Measurements from ENCODE around the gene CCDC194. TPM values are rescaled to one million over a fixed set of nuclear protein-coding genes. Genes with fewer than 3 reads are reported as not detected.

The CCDC194 gene
- total and polyA plus RNA-seq, 2 of the 13 experiments (the other 11 are each of a cell fraction or from before 2014, with no cell fraction given): 0.13 to 0.21 TPM

DNA sequence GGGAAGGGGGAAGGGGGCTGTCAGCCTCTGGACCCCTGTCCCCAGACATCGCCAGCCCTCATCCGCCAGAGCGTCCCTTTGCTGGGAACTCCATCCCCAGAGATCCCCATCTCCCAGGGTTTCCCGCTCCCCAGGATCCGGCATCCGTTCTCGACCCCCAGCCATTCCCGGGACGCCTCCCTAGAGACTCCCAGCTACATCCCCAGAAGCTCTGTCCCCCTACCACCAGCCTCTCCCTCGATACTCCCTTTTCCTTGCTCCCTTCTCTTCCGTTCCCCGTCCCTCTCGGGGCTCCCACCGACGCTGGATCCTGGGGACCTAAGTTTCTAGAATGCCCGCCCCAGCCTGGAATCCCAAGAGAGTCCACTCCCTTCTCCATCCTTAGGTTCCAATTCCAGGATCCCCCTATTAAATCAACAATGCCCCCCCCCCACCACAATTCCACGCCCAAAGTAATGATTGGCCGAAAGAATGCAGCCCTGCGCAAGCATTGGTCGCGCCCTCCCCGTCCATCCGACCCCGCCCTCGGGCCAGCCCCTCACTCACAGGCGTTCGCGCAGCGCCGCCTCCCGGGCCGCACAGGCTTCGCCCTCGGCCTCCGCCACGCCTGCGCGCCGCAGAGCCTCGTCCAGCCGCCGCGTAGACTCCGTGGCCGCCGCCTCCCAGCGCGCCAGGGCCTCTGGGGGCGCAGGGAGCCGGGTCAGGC lies 3.2 kb downstream of the CCDC194 start (continued):
- TF ChIP-seq, protein P1, sequence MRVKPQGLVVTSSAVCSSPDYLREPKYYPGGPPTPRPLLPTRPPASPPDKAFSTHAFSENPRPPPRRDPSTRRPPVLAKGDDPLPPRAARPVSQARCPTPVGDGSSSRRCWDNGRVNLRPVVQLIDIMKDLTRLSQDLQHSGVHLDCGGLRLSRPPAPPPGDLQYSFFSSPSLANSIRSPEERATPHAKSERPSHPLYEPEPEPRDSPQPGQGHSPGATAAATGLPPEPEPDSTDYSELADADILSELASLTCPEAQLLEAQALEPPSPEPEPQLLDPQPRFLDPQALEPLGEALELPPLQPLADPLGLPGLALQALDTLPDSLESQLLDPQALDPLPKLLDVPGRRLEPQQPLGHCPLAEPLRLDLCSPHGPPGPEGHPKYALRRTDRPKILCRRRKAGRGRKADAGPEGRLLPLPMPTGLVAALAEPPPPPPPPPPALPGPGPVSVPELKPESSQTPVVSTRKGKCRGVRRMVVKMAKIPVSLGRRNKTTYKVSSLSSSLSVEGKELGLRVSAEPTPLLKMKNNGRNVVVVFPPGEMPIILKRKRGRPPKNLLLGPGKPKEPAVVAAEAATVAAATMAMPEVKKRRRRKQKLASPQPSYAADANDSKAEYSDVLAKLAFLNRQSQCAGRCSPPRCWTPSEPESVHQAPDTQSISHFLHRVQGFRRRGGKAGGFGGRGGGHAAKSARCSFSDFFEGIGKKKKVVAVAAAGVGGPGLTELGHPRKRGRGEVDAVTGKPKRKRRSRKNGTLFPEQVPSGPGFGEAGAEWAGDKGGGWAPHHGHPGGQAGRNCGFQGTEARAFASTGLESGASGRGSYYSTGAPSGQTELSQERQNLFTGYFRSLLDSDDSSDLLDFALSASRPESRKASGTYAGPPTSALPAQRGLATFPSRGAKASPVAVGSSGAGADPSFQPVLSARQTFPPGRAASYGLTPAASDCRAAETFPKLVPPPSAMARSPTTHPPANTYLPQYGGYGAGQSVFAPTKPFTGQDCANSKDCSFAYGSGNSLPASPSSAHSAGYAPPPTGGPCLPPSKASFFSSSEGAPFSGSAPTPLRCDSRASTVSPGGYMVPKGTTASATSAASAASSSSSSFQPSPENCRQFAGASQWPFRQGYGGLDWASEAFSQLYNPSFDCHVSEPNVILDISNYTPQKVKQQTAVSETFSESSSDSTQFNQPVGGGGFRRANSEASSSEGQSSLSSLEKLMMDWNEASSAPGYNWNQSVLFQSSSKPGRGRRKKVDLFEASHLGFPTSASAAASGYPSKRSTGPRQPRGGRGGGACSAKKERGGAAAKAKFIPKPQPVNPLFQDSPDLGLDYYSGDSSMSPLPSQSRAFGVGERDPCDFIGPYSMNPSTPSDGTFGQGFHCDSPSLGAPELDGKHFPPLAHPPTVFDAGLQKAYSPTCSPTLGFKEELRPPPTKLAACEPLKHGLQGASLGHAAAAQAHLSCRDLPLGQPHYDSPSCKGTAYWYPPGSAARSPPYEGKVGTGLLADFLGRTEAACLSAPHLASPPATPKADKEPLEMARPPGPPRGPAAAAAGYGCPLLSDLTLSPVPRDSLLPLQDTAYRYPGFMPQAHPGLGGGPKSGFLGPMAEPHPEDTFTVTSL (CRISPR knock-in tag; IDR thresholded peaks at IDR 0.05; ENCODE audit: borderline replicate concordance): no peak
- TF ChIP-seq, protein P2, sequence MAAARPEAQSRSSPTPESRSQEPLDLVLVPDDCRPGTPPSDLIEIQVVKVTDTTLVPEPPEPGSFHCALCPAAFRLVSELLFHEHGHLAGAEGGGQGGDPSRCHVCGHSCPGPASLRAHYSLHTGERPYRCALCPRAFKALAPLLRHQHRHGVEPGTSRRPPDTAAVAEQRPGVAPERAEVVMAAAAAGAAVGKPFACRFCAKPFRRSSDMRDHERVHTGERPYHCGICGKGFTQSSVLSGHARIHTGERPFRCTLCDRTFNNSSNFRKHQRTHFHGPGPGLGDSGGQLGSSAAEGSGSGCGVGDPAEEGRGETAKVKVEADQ (CRISPR knock-in tag; IDR thresholded peaks at IDR 0.05; ENCODE audit: borderline replicate concordance): no peak
- TF ChIP-seq NFIB (CRISPR knock-in tag; IDR thresholded peaks at IDR 0.05; ENCODE audit: borderline replicate concordance) (no peak), ZNF12 (CRISPR knock-in tag; IDR thresholded peaks at IDR 0.05) (no peak), ZNF709 (CRISPR knock-in tag; IDR thresholded peaks at IDR 0.05) (no peak), SP1 (IDR thresholded peaks at IDR 0.05) (no peak), SP1 (CRISPR knock-in tag; IDR thresholded peaks at IDR 0.05) (peak; percentile 77), ZNF776 (CRISPR knock-in tag; IDR thresholded peaks at IDR 0.05) (no peak), ZNF891 (CRISPR knock-in tag; IDR thresholded peaks at IDR 0.05) (no peak), ZKSCAN1 (IDR thresholded peaks at IDR 0.05; ENCODE audit: low read length) (no peak), KMT2B (CRISPR knock-in tag; IDR thresholded peaks at IDR 0.05) (no peak), KLF9 (CRISPR knock-in tag; IDR thresholded peaks at IDR 0.05; ENCODE audit: low read depth) (no peak), FOXO1 (CRISPR knock-in tag; IDR thresholded peaks at IDR 0.05) (no peak), PHB2 (IDR thresholded peaks at IDR 0.05; ENCODE audit: partially characterized antibody) (no peak), CENPT (CRISPR knock-in tag; IDR thresholded peaks at IDR 0.05; ENCODE audit: low read depth) (no peak), ZNF335 (CRISPR knock-in tag; IDR thresholded peaks at IDR 0.05) (no peak), HIVEP1 (CRISPR knock-in tag; IDR thresholded peaks at IDR 0.05) (no peak), NCOA1 (CRISPR knock-in tag; IDR thresholded peaks at IDR 0.05) (no peak), ZNF256 (CRISPR knock-in tag; conservative IDR thresholded peaks at IDR 0.05) (no peak), MYC (CRISPR knock-in tag; IDR thresholded peaks at IDR 0.05; ENCODE audit: borderline replicate concordance) (peak; percentile 64; the same call in 1 of the 2 replicates), ZNF225 (CRISPR knock-in tag; IDR thresholded peaks at IDR 0.05) (no peak; the same call in 1 of the 2 replicates), SCMH1 (CRISPR knock-in tag; IDR thresholded peaks at IDR 0.05; ENCODE audit: borderline replicate concordance) (no peak), FOXA1 (IDR thresholded peaks at IDR 0.05) (no peak), FOXA1 (CRISPR knock-in tag; IDR thresholded peaks at IDR 0.05) (no peak; the same call in 1 of the 2 replicates), ZNF766 (CRISPR knock-in tag; IDR thresholded peaks at IDR 0.05; ENCODE audit: borderline replicate concordance) (no peak), PITX1 (CRISPR knock-in tag; IDR thresholded peaks at IDR 0.05) (no peak), SAP130 (CRISPR knock-in tag; IDR thresholded peaks at IDR 0.05; ENCODE audit: low read depth) (peak; percentile 79), ZNF260 (CRISPR knock-in tag; IDR thresholded peaks at IDR 0.05; ENCODE audit: borderline replicate concordance, low read depth) (no peak), REL (CRISPR knock-in tag; conservative IDR thresholded peaks at IDR 0.05) (no peak)
